ENCODE data around the gene SERPIND1. TPM values are rescaled to one million over a fixed set of nuclear protein-coding genes. Genes with fewer than 3 reads are reported as not detected.

The SERPIND1 gene, protein sequence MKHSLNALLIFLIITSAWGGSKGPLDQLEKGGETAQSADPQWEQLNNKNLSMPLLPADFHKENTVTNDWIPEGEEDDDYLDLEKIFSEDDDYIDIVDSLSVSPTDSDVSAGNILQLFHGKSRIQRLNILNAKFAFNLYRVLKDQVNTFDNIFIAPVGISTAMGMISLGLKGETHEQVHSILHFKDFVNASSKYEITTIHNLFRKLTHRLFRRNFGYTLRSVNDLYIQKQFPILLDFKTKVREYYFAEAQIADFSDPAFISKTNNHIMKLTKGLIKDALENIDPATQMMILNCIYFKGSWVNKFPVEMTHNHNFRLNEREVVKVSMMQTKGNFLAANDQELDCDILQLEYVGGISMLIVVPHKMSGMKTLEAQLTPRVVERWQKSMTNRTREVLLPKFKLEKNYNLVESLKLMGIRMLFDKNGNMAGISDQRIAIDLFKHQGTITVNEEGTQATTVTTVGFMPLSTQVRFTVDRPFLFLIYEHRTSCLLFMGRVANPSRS
- under 1 TPM in 1 of 2 donors, not detected in 1; 0.32 TPM for total RNA-seq

DNA sequence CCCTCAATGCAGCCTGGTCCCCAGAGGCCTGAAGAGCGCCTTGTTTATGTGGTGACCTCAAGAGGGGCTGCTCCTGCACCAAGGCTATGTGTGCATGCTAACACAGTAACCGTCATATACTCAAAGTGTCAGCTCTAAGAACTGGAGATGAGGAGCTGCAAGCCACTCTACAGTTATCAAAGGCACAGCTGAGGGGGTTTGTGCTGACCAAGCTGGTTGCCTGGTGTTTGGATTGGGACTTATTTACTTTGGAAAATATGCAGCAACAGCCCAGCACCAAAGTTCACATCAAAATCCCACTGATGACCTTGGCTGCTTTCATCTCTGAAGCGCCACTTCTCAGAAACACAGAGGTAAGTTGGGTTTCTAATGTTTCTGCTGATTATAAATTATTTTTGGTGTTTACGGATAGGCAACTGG, at the start of gene SERPIND1:
Gene SERPIND1, plus strand, starts transcription at position 321 of the 420 bp plus-strand sequence. CDS start 5,200 bp downstream, outside the sequence.
- no peaks in the 10 kb centered on the region for H3K36me3 ChIP-seq
- no peak within 1 kb of the TSS for H3K27ac ChIP-seq
- H3K9ac ChIP-seq (ENCODE audit: low read depth in 2 of 2, low read length in 2 of 2), result no peak within 1 kb of the TSS
- intact Hi-C loops (cut with DNase I), result no loop called here
- no peaks in the 10 kb centered on the region for H3K4me1 ChIP-seq
- H3K9me3 ChIP-seq, result no peaks in the 10 kb centered on the region
- no peak within 1 kb of the TSS for H3K4me3 ChIP-seq
- no peak for DNase-seq
- TF ChIP-seq, protein P1, sequence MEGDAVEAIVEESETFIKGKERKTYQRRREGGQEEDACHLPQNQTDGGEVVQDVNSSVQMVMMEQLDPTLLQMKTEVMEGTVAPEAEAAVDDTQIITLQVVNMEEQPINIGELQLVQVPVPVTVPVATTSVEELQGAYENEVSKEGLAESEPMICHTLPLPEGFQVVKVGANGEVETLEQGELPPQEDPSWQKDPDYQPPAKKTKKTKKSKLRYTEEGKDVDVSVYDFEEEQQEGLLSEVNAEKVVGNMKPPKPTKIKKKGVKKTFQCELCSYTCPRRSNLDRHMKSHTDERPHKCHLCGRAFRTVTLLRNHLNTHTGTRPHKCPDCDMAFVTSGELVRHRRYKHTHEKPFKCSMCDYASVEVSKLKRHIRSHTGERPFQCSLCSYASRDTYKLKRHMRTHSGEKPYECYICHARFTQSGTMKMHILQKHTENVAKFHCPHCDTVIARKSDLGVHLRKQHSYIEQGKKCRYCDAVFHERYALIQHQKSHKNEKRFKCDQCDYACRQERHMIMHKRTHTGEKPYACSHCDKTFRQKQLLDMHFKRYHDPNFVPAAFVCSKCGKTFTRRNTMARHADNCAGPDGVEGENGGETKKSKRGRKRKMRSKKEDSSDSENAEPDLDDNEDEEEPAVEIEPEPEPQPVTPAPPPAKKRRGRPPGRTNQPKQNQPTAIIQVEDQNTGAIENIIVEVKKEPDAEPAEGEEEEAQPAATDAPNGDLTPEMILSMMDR (IDR thresholded peaks at IDR 0.05), result no peak
- no peaks in the 10 kb centered on the region for H3K27me3 ChIP-seq

DNA sequence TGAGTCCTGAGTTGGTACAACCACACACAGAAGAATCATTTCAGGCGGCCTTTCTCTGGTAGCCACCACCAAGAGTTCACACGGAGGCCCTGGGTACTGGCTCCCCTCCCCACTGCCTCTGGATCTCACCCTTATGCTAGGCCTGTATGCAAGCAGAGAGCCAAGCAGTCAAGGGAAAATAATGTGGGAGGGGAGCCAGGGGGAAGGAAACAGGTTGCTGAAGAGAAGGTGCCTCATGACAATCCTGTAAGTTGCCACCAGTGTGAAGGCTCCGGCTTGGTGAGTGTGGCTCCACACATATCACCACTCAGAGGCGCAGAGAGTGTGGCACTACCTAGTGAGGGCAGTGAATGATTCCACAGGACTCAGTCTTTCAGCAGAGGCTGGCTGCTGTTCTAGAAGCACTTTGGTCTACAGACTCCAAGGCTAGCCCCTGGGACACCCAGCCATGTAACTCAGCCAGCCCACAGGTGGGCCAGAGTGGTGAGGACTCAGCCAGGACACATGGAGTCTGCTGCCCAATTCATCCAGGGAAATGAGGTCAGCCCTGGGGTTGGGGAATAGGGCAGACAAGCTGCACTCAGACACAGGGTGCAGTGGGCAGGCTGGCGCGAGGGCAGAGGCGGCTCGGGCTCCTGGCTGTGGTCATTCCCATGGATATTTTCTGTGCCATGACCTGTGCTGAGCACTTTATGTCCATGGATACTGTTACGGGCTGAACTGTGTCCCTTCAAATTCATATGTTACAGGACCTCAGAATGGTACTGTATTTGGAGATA, 49.0 kb upstream of the SERPIND1 start:
- DNase-seq, result no peak

DNA sequence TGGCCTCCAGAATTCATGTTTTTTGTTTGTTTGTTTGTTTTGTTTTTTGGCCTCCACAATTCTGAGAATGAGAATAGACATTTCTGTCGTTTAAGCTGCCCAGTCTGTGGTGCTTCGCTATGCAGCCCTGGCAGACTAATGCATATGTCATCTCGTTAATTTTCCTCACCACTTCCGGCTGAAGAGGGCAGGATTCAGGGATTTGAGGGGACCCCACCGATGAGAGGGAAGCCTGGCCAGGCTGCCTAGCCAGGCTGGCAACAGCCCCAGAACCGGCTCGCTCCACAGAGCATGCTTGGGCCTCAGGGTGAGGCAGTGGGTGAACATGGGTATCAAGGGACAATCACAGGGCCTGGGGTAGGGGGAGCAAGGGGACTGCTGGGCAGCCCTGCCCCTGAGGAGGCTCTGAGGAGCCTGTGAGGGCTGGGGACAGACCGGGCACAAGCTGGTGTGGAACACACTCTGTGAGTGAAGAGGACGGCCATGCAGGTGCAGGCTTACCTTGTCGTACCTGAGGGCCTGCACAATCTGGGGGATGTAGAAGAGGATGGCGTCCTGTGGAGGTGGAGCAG, 47.8 kb upstream of the SERPIND1 start:
- no peak overlapping the region for H3K4me3 ChIP-seq
- no peaks in the 10 kb centered on the region for H3K27me3 ChIP-seq
- no peak overlapping the region for H3K27ac ChIP-seq
- DNase-seq, result no peak
- no peak overlapping the region for H3K9ac ChIP-seq (ENCODE audit: low read depth in 2 of 2, low read length in 2 of 2)
- no peaks in the 10 kb centered on the region for H3K9me3 ChIP-seq
- H3K4me1 ChIP-seq, result no peaks in the 10 kb centered on the region
- TF ChIP-seq, protein P1 (IDR thresholded peaks at IDR 0.05), result no peak
- intact Hi-C loops (cut with DNase I), result no loop called here
- H3K36me3 ChIP-seq, result no peaks in the 10 kb centered on the region

More for the DNA sequence above, 49.0 kb upstream of the SERPIND1 start:
- Histone ChIP-seq H3K9me3 (no peaks in the 10 kb centered on the region), H3K4me1 (no peaks in the 10 kb centered on the region), H3K27me3 (no peaks in the 10 kb centered on the region), H3K36me3 (no peaks in the 10 kb centered on the region), H3K4me3 (no peak overlapping the region), H3K27ac (no peak overlapping the region), H3K9ac (ENCODE audit: low read depth in 2 of 2, low read length in 2 of 2) (no peak overlapping the region)
- TF ChIP-seq, protein P1 (IDR thresholded peaks at IDR 0.05), result no peak
- intact Hi-C loops (cut with DNase I), result no loop called here

DNA sequence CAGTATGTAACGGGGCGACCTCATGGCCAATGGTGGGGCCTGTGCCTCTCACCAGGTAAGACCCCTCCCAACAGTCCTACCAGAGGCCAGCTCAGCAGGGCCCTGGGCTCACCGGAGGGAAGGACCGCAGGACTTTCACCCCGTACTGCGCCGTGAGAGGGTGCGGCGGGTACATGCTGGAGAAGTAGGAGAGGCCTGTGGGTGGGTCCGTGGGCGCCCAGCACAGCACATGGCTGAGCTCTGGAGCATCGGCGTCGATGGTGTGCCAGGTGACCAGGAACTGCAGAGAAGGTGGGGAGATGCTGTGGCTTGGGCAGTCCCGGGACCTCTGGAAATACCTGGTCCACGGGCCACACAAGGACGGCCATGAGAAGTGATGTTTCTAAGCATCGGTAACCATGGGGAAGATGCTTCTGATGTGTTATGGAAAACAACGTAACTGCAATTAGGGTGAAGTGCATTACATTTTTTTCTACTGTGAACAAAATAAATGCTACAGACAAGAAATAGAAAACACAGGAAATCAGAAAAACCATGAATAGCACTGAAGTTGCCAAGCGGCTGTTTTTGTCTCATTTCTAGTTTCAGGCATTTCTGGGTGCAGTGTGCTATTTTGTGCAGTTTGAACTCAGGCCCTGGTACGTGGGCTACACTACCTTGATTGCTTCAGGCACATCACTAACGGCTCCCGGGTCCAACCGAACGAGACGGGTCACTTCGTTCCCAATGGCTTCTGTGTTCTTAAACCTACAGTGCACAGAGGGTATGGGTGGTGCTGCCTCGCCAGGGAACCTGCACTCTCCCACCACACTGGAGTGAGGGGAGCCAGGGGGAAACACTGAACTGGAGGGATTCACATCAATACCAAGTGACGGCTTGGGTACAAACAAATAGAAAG, 46.5 kb upstream of the SERPIND1 start:
- H3K27me3 ChIP-seq, result no peaks in the 10 kb centered on the region
- H3K9me3 ChIP-seq, result no peaks in the 10 kb centered on the region
- no peaks in the 10 kb centered on the region for H3K4me1 ChIP-seq
- no peaks in the 10 kb centered on the region for H3K36me3 ChIP-seq
- DNase-seq, result no peak
- no peak overlapping the region for H3K4me3 ChIP-seq
- intact Hi-C loops (cut with DNase I), result no loop called here
- TF ChIP-seq, protein P1 (IDR thresholded peaks at IDR 0.05), result no peak
- H3K27ac ChIP-seq, result no peak overlapping the region
- H3K9ac ChIP-seq (ENCODE audit: low read depth in 2 of 2, low read length in 2 of 2), result no peak overlapping the region

All from colonic mucosa (tissue), 4 donors.